HG03097 (cell line): ENCODE data around the gene USP40.
A peak's percentile ranks its signal among the peaks of the same experiment; 100 is the strongest.
"Not testable (repeated sequence)": the region's sequence is repeated elsewhere in the genome, so short reads cannot be mapped to it uniquely, and the experiment has no call there.

ENCODE experiments used
- ATAC-seq: cut with Tn5 transposase; IDR thresholded peaks from one replicate; pipeline ENCODE4 v1.9.1; 2021; ENCODE audit not compliant: unreplicated experiment, low FRiP score

Gene USP40

GRCh38 chr2:233566141-233566956 lies at the start of gene USP40:
USP40 (minus strand) TSS chr2:233566782; CDS start chr2:233565554, 1,228 bp downstream.
- peak; percentile 79 for ATAC-seq

- no peak for ATAC-seq
Measured at GRCh38 chr2:233611284-233611683, 44.7 kb upstream of the USP40 start.

GRCh38 chr2:233605680-233606079 lies 39.1 kb upstream of the USP40 start:
- ATAC-seq: no peak

GRCh38 chr2:233604826-233605225 lies 38.2 kb upstream of the USP40 start:
- no peak for ATAC-seq

GRCh38 chr2:233603520-233603919 lies 36.9 kb upstream of the USP40 start:
- ATAC-seq: no peak

- ATAC-seq: no peak
Measured at GRCh38 chr2:233602076-233602475, 35.5 kb upstream of the USP40 start.

GRCh38 chr2:233600386-233600785 lies 33.8 kb upstream of the USP40 start:
- ATAC-seq: no peak

- ATAC-seq: no peak
Measured at GRCh38 chr2:233598952-233599351, 32.4 kb upstream of the USP40 start.

- ATAC-seq: no peak
Measured at GRCh38 chr2:233597522-233597921, 30.9 kb upstream of the USP40 start.

GRCh38 chr2:233593201-233593600 lies 26.6 kb upstream of the USP40 start:
- no peak for ATAC-seq

GRCh38 chr2:233592706-233593105 lies 26.1 kb upstream of the USP40 start:
- not testable (repeated sequence) for ATAC-seq

GRCh38 chr2:233588400-233588799 lies 21.8 kb upstream of the USP40 start:
- ATAC-seq: no peak

- no peak for ATAC-seq
Measured at GRCh38 chr2:233584210-233584609, 17.6 kb upstream of the USP40 start.

GRCh38 chr2:233583217-233583965 lies 16.8 kb upstream of the USP40 start:
- ATAC-seq: not testable (repeated sequence)

GRCh38 chr2:233577341-233577740 lies 10.8 kb upstream of the USP40 start:
- not testable (repeated sequence) for ATAC-seq

- ATAC-seq: no peak
Measured at GRCh38 chr2:233572468-233572867, 5.9 kb upstream of the USP40 start.

GRCh38 chr2:233571462-233571861 lies 4.9 kb upstream of the USP40 start:
- no peak for ATAC-seq

GRCh38 chr2:233571001-233571400 lies 4.4 kb upstream of the USP40 start:
- ATAC-seq: no peak

- no peak for ATAC-seq
Measured at GRCh38 chr2:233565685-233566140, 869 bp downstream of the USP40 start.

GRCh38 chr2:233563663-233564430 lies 2.7 kb downstream of the USP40 start:
- no peak for ATAC-seq
